IMR-90 (cell line): ENCODE data around the gene ACIN1. TPM values are rescaled to one million over a fixed set of nuclear protein-coding genes. Genes with fewer than 3 reads are reported as not detected.

Experiments used
- ATAC-seq: fragments of 200-7000 bp; cut with Tn5 transposase; 2 replicates; pipeline ENCODE4 v1.9.1; 2020; ENCODE audit warnings: low read depth, mild to moderate bottlenecking, moderate library complexity
- BruUV-seq: library from RNA; stranded (reverse); fragments of 400-500 nt; replicated peaks from 2 replicates; lab custom pipeline; 2021; lab: Mats Ljungman, UMichigan
- CTCF ChIA-PET: fragments of 300-600 bp; formaldehyde crosslinking; extraction: SDS; loops from one replicate; lab custom pipeline; 2021; ENCODE audit warnings: antibody characterized with exemption; lab: Yijun Ruan, JAX
- POLR2A ChIA-PET: fragments of 300-600 bp; sonication (Branson Sonifier 250); formaldehyde crosslinking; loops from one replicate; lab custom pipeline; 2022; ENCODE audit warnings: antibody characterized with exemption; ENCODE audit not compliant: unreplicated experiment; lab: Charles Lee
- DNase-seq: peaks from one replicate; pipeline ENCODE4 v3.0.0; 2013
- H2AFZ ChIP-seq: replicated peaks from 2 replicates; pipeline ENCODE3; 2013; ENCODE audit warnings: low read length, mild to moderate bottlenecking; ENCODE audit not compliant: poor library complexity
- H2AK5ac ChIP-seq: 2 replicates; pipeline ENCODE4 v1.6.1; 2013; ENCODE audit warnings: low read depth, low read length, inconsistent platforms
- H2AK9ac ChIP-seq: replicated peaks from 2 replicates; pipeline ENCODE3; 2013; ENCODE audit warnings: mild to moderate bottlenecking, low read depth, low read length, moderate library complexity; ENCODE audit not compliant: poor library complexity
- H2BK120ac ChIP-seq: 2 replicates; pipeline ENCODE4 v1.6.1; 2013; ENCODE audit warnings: low read depth, low read length, inconsistent platforms
- H2BK15ac ChIP-seq: 3 replicates; pipeline ENCODE4 v1.6.1; 2013; ENCODE audit warnings: low read depth, low read length, inconsistent platforms
- H2BK20ac ChIP-seq: 2 replicates; pipeline ENCODE4 v1.6.1; 2013; ENCODE audit warnings: low read depth, mild to moderate bottlenecking, inconsistent platforms, low read length, moderate library complexity
- H2BK5ac ChIP-seq: 2 replicates; pipeline ENCODE4 v1.6.1; 2013; ENCODE audit warnings: mild to moderate bottlenecking, low read depth, low read length, inconsistent platforms; ENCODE audit not compliant: poor library complexity, severe bottlenecking
- H3K14ac ChIP-seq: replicated peaks from 2 replicates; pipeline ENCODE4 v1.6.1; 2013; ENCODE audit warnings: low read depth, low read length, inconsistent platforms
- H3K18ac ChIP-seq: 2 replicates; pipeline ENCODE4 v1.6.1; 2013; ENCODE audit warnings: low read depth, low read length, control low read depth
- H3K23ac ChIP-seq: 2 replicates; pipeline ENCODE4 v1.6.1; 2013; ENCODE audit warnings: low read depth, low read length, inconsistent platforms
- H3K27ac ChIP-seq: 2 replicates; pipeline ENCODE4 v1.5.1; 2013; ENCODE audit warnings: mild to moderate bottlenecking, control low read depth, low read length; ENCODE audit not compliant: insufficient read depth
- H3K27me3 ChIP-seq: 2 replicates; pipeline ENCODE4 v1.6.1; 2013; ENCODE audit warnings: low read length; ENCODE audit not compliant: control insufficient read depth, insufficient read depth
- H3K36me3 ChIP-seq: 2 replicates; pipeline ENCODE4 v1.6.1; 2013; ENCODE audit warnings: low read length, mixed read lengths; ENCODE audit not compliant: control insufficient read depth, insufficient read depth
- H3K4ac ChIP-seq: 2 replicates; pipeline ENCODE4 v1.6.1; 2013; ENCODE audit warnings: low read depth, low read length, inconsistent platforms
- H3K4me1 ChIP-seq: 2 replicates; pipeline ENCODE4 v1.6.1; 2013; ENCODE audit warnings: low read length, mixed read lengths; ENCODE audit not compliant: control insufficient read depth, insufficient read depth
- H3K4me2 ChIP-seq: 2 replicates; pipeline ENCODE4 v1.6.1; 2013; ENCODE audit warnings: low read depth, mild to moderate bottlenecking, control low read depth, low read length, moderate library complexity
- H3K4me3 ChIP-seq: 2 replicates; pipeline ENCODE4 v1.5.1; 2013; ENCODE audit warnings: low read depth, mild to moderate bottlenecking, control low read depth, low read length, moderate library complexity; ENCODE audit not compliant: insufficient read depth
- H3K56ac ChIP-seq: 2 replicates; pipeline ENCODE4 v1.6.1; 2013; ENCODE audit warnings: low read length, inconsistent platforms; ENCODE audit not compliant: insufficient read depth; ENCODE audit errors: extremely low read depth
- H3K79me1 ChIP-seq, 2 experiments: 2 replicates each; pipeline ENCODE4 v1.6.1; 2013; ENCODE audit warnings: low read length in 2 of 2, inconsistent platforms in 1 of 2, low read depth in 1 of 2
- H3K9ac ChIP-seq: 2 replicates; pipeline ENCODE4 v1.6.1; 2013; ENCODE audit warnings: low read depth, low read length, control low read depth
- H3K9me1 ChIP-seq: 2 replicates; pipeline ENCODE4 v1.6.1; 2013; ENCODE audit warnings: low read length, inconsistent platforms; ENCODE audit not compliant: insufficient read depth
- H3K9me3 ChIP-seq: 2 replicates; pipeline ENCODE4 v1.6.1; 2013; ENCODE audit warnings: low read length; ENCODE audit not compliant: control insufficient read depth, insufficient read depth
- H4K20me1 ChIP-seq: 2 replicates; pipeline ENCODE4 v1.6.1; 2013; ENCODE audit warnings: low read length, inconsistent platforms; ENCODE audit not compliant: insufficient read depth
- H4K5ac ChIP-seq: 2 replicates; pipeline ENCODE4 v1.6.1; 2013; ENCODE audit warnings: mild to moderate bottlenecking, low read depth, low read length, control low read depth
- H4K8ac ChIP-seq, 2 experiments: 2 replicates each; pipeline ENCODE4 v1.6.1; 2013; ENCODE audit warnings: low read depth in 2 of 2, low read length in 2 of 2, control low read depth in 1 of 2, inconsistent platforms in 1 of 2
- H4K91ac ChIP-seq: 2 replicates; pipeline ENCODE4 v1.6.1; 2013; ENCODE audit warnings: low read depth, low read length, inconsistent platforms; ENCODE audit not compliant: insufficient read depth
- RAD21 ChIP-seq: IDR thresholded peaks from 2 replicates; pipeline ENCODE4 v1.6.1; 2012; ENCODE audit warnings: low read length, improper control_type of control experiment
- WGBS, 2 experiments: methylation state at CpG; one replicate each; pipeline versions ENCODE4 v1.1.5 to v1.1.7; 2013; ENCODE audit warnings: missing lambda C conversion rate in 2 of 2; ENCODE audit not compliant: insufficient read length in 1 of 2; ENCODE audit errors: extremely low coverage in 2 of 2; 5-methylcytosine and 5-hydroxymethylcytosine counted together
- dilution Hi-C: fragments of 300-500 bp; cut with HindIII; formaldehyde crosslinking; loops from one replicate; pipeline ENCODE4 v1.14.3; 2018; ENCODE audit warnings: low sequenced_read_pairs; ENCODE audit not compliant: unreplicated experiment
- in situ Hi-C: fragments of 300-500 bp; cut with MboI; formaldehyde crosslinking; loops from 3 replicates; pipeline ENCODE4 v1.14.3; 2019; ENCODE audit warnings: low sequenced_read_pairs, inconsistent platforms, mixed read lengths
- intact Hi-C: fragments of 100-400 bp; cut with micrococcal nuclease; formaldehyde crosslinking; loops from 2 replicates; pipeline ENCODE4 v1.10.0; 2022
- polyA plus RNA-seq, 3 experiments: library from polyadenylated mRNA; depleted of rRNA; stranded (reverse); fragments of >200 nt; gene quantifications; 2 replicates each; pipeline ENCODE4 v1.2.3, GENCODE V29; 2012; ENCODE audit warnings: low replicate concordance in 1 of 3
- total RNA-seq: library from RNA; depleted of rRNA; stranded (reverse); fragments of >200 nt; gene quantifications from 2 replicates; pipeline ENCODE4 v1.2.3, GENCODE V29; 2012

Gene ACIN1
- total and polyA plus RNA-seq, 2 of the 4 experiments (the other 2 are of a cell fraction) = 73.8 to 185 TPM

DNA sequence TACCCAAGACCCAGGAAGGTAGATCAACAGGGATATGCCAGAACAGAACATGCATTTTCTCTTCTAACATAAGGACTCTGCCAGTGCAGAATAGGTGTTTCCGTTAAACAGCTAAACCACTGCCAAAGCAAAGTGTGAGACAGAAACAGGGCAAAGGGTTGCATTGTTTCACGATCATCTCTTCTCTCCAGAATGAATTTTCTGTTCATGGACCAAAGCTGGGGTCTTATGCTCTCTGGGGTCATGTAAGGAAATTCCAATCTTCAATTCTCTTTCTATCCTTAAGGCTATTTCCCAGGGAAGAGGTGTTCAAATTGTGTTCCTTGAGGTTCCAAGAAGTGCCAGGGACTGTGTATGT lies 71.2 kb downstream of the ACIN1 start:
- no peak overlapping the region for H3K4me3 ChIP-seq
- no peak overlapping the region for H3K56ac ChIP-seq
- no peaks in the 10 kb centered on the region for H3K9me3 ChIP-seq
- H3K36me3 ChIP-seq = peaks cover 16% of the 10 kb centered on the region
- H2BK5ac ChIP-seq = no peak overlapping the region
- no peak overlapping the region for H2BK20ac ChIP-seq
- H2AK9ac ChIP-seq = no peak overlapping the region
- H2AK5ac ChIP-seq = no peak overlapping the region
- H3K4me2 ChIP-seq = no peak overlapping the region
- H3K27me3 ChIP-seq = no peaks in the 10 kb centered on the region
- no peak overlapping the region for H3K14ac ChIP-seq
- H2BK120ac ChIP-seq = no peak overlapping the region
- ChIA-PET CTCF (interaction anchor here (1.0 to 1.1 kb wide), 2 partner anchors 29 to 45 kb away, joined by 3 to 9 read pairs; no protein-coding TSS in a partner anchor), POLR2A (interaction anchor here (0.6 to 0.7 kb wide), 3 partner anchors 17 to 94 kb away, joined by 3 to 9 read pairs (median 7); no protein-coding TSS in a partner anchor)
- intact Hi-C loops (no loop called here), dilution Hi-C loops (no loop called here), in situ Hi-C loops (no loop called here)
- H3K27ac ChIP-seq = no peak overlapping the region
- peaks cover 8 to 15% of the 10 kb centered on the region in 2 experiments; a peak in 2 of 4 replicates for H3K79me1 ChIP-seq
- H2BK15ac ChIP-seq = no peak overlapping the region
- DNase-seq = no peak
- H3K9me1 ChIP-seq = peaks cover 9% of the 10 kb centered on the region
- ATAC-seq = no peak
- H2AFZ ChIP-seq = no peak overlapping the region
- H3K4me1 ChIP-seq = peaks cover 11% of the 10 kb centered on the region
- H3K18ac ChIP-seq = no peak overlapping the region
- no peak overlapping the region for H3K9ac ChIP-seq
- no peak overlapping the region for H4K91ac ChIP-seq
- H4K5ac ChIP-seq = no peak overlapping the region
- TF ChIP-seq RAD21 = no peak
- peaks cover 11% of the 10 kb centered on the region for H4K20me1 ChIP-seq
- no CpG with 5 or more reads among the region's 2 CpGs for WGBS, 2 experiments
- H3K4ac ChIP-seq = no peak overlapping the region
- BruUV-seq = no TSS peak
- H3K23ac ChIP-seq = no peak overlapping the region
- H4K8ac ChIP-seq = no peak overlapping the region
